HFFc6 (cell line): ENCODE results near the gene FRMPD4. TPM values are rescaled to one million over a fixed set of nuclear protein-coding genes. Genes with fewer than 3 reads are reported as not detected.

ENCODE experiments used
- DNase-seq: peaks from one replicate; pipeline ENCODE4 v3.0.0-alpha.2; 2018
- H3K27ac Mint-ChIP-seq: 2 replicates; pipeline ENCODE4 v1.8.0; 2020; ENCODE audit warnings: mild to moderate bottlenecking, mixed read lengths
- H3K27me3 Mint-ChIP-seq: 2 replicates; pipeline ENCODE4 v1.8.0; 2021; ENCODE audit warnings: mild to moderate bottlenecking, moderate library complexity, mixed read lengths; ENCODE audit not compliant: insufficient read depth
- H3K36me3 Mint-ChIP-seq: 2 replicates; pipeline ENCODE4 v1.8.0; 2021; ENCODE audit warnings: low read depth, mixed read lengths
- H3K4me1 Mint-ChIP-seq: 2 replicates; pipeline ENCODE4 v1.8.0; 2020; ENCODE audit warnings: low read depth, mixed read lengths
- H3K4me3 Mint-ChIP-seq: 2 replicates; pipeline ENCODE4 v1.8.0; 2020; ENCODE audit warnings: mild to moderate bottlenecking, moderate library complexity, mixed read lengths
- H3K9me3 Mint-ChIP-seq: 2 replicates; pipeline ENCODE4 v1.8.0; 2020; ENCODE audit warnings: mild to moderate bottlenecking, mixed read lengths
- total RNA-seq, 6 experiments: library from RNA; stranded (reverse); fragmentation: NEBNext Ultra II Directional; extraction: Animal tissue kit (Norgen Biotek cat#: 25700); gene quantifications; 2 replicates in 1 of 6; 3 replicates in 5 of 6; pipeline ENCODE4 v1.2.3, GENCODE V29; 2021
- TF ChIP-seq, protein P1 (sequence below): fragments of 200-600 bp; sonication (generic); IDR thresholded peaks from 2 replicates; pipeline ENCODE4 v1.5.0; 2021; ENCODE audit warnings: antibody characterized with exemption, mild to moderate bottlenecking

The FRMPD4 gene
- total RNA-seq, 6 experiments from 2014 or later, result 0.09 to 0.55 (median 0.47) TPM

- TF ChIP-seq, protein P1, sequence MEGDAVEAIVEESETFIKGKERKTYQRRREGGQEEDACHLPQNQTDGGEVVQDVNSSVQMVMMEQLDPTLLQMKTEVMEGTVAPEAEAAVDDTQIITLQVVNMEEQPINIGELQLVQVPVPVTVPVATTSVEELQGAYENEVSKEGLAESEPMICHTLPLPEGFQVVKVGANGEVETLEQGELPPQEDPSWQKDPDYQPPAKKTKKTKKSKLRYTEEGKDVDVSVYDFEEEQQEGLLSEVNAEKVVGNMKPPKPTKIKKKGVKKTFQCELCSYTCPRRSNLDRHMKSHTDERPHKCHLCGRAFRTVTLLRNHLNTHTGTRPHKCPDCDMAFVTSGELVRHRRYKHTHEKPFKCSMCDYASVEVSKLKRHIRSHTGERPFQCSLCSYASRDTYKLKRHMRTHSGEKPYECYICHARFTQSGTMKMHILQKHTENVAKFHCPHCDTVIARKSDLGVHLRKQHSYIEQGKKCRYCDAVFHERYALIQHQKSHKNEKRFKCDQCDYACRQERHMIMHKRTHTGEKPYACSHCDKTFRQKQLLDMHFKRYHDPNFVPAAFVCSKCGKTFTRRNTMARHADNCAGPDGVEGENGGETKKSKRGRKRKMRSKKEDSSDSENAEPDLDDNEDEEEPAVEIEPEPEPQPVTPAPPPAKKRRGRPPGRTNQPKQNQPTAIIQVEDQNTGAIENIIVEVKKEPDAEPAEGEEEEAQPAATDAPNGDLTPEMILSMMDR, result peak; percentile 76
- no peak overlapping the region for H3K4me3 Mint-ChIP-seq
- H3K36me3 Mint-ChIP-seq, result no peaks in the 10 kb centered on the region
- H3K27me3 Mint-ChIP-seq, result peaks cover 8% of the 10 kb centered on the region
- no peaks in the 10 kb centered on the region for H3K9me3 Mint-ChIP-seq
- H3K4me1 Mint-ChIP-seq, result no peaks in the 10 kb centered on the region
- no peak overlapping the region for H3K27ac Mint-ChIP-seq
- DNase-seq, result peak; percentile 2
These were observed 633.3 kb downstream of the FRMPD4 start for GRCh38 chrX:12771445-12772069.
